Measurements from ENCODE around the gene PCED1A.
A peak's percentile ranks its signal among the peaks of the same experiment; 100 is the strongest.
"Not testable (repeated sequence)": the region's sequence is repeated elsewhere in the genome, so short reads cannot be mapped to it uniquely, and the experiment has no call there.

The PCED1A gene

DNA sequence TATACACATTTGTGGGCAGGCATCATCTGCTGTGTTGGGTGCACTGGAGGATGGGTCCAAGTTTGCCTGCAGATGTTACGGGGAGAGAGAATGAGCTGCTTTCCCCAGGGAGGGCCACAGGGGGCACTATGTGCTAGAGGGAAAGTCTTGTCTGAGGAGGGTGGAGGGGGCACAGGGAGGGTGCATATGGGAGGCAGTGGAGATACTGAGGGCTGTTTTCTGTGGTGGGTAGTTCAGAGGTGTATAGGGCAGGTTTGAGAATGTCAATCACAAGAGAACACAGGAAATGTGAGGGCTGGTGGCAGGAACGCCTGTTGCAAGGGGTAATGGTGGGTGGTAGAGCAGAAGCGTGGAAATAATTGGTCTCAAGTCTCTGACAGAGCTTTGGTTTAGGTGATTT is 25.2 kb upstream of the PCED1A start:
- DNase-seq = no peak

DNA sequence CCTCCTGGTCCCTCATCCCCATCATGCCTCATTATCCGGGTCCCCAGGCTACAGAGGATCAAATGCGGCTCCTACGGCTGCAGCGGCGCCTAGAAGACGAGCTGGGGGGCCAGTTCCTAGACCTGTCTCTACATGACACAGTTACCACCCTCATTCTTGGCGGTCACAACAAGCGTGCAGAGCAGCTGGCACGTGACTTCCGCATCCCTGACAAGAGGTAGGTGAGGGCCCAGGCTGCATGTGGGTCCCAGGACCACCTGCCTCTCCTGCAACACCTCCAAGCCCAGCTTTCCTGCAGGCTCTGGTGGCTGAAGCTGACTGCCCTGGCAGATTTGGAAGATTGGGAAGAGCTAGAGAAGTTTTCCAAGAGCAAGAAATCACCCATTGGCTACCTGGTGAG is 24.6 kb upstream of the PCED1A start:
- DNase-seq = no peak

DNA sequence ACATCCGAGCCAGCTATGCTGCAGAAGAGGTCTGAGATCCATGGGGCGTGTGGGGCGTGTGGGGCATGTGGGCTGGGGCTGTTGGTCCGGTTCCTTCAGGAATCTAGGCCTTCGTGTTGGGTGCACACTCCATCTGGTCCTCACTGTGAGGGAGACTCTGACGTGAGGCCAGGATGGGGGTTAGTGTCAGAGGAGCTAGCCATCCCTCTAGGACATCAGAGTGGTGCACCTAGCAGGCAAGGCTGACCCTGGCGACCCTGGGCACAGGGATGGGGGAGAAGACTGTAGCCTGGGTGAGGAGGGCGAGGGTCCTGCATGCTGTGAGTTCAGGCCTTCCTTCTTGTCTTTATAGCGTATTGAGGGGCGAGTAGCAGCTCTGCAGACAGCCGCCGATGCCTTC is 24.2 kb upstream of the PCED1A start:
- DNase-seq = no peak

DNA sequence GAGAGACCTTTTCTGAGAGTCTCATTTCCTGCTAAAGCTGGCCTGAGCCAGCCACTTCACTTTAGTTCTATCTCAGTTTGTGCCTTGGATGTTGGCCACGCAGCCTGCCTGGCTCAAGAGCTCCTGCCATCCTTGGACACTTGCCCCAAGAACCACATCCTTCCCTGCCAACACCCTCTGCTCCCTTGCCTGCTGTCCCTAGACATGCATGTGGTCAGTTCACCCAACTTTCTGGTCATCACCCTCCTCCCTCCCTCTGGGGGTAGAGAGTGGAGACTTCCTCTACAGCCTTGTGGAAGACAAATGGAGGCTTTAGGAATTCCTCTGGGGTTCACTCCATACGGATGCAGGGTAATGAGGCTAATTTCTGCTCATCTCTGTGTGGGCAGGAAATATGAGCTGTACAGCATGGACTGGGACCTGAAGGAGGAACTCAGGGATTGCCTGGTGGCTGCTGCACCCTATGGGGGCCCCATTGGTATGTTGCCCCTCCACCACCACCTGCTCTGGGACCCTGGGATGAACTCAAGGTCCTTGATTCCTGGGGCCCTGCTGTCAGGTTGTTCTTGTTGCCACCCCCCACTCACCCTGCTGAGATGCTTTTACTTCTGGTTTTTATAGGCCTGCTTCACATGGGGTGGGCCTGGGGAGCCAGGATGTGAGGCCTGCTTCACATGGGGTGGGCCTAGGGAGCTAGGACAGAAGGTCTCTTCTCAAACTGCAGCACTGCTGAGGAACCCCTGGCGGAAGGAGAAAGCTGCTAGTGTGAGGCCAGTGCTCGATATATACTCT is 19.1 kb upstream of the PCED1A start:
- no peak for DNase-seq

DNA sequence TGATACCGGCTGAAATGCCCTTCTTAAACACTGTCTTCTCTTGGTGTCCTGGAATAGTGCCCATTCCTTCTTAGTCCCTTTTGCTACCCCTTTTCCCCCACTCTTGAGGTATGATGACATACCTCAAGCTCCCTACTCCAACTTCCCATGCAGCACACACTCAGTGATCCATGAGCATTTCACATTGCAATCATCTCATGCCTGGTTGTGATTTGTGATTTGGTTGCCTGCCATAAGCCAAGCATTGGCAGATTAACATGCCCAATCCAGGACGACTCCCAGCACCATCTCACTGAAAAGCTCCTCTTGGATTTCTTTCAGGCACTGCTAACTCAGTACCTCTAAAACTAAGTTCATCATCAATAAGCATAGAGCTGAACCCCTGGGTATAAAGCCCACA is 18.1 kb upstream of the PCED1A start:
- no peak for DNase-seq

DNA sequence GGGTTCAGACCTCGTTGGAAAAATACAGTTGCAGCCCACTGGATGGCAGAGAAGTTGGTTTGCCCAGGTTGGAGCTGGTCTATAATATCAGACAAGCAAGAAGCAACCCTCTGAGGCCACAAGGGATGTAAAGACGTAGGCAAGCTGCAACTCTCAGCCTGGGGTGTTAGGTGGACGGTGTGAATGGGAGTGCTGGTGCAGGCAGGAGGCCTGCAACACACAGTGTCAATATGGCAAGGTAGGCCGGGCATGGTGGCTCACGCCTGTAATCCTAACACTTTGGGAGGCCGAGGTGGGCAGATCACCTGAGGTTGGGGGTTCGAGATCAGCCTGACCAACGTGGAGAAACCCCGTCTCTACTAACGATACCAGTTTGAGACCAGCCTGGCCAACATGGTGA is 10.6 kb upstream of the PCED1A start:
- no peak for DNase-seq

DNA sequence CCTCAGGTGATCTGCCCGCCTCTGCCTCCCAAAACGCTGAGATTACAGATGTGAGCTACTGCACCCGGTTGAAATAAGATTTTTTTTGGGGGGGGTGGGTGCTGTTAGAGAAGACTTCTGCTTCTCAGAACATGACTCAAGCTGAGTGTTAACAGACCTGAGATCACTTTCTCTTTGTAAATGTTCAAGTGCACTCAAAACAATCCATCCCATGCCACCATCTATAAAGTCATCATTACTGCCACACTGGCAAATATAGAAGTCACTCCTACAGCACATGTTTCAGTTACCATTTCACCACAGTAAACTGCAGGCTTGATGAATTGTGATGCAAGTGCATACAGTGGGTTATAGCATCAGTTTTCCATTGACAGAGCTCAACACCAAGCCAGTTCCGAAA is 9.1 kb upstream of the PCED1A start:
- no peak for DNase-seq

DNA sequence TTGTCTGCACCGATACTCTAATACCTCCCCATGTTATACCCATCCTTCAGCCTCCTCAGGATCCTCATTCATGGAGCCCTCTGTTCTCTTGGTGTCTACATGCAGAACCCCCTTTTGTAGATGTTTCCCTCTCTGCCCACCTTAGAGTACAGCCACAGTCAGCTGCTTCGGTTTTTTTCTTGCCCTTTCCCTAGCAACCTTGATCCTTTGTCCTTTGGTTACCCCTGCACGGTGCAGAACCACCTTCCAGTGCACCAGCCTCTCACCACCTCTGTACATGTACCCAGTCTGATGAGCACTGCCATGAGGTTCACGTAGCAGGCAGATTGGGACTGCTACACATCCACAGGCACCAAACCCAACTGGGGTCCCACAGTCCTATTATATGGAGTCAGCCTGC is 7.3 kb upstream of the PCED1A start:
- DNase-seq = no peak

DNA sequence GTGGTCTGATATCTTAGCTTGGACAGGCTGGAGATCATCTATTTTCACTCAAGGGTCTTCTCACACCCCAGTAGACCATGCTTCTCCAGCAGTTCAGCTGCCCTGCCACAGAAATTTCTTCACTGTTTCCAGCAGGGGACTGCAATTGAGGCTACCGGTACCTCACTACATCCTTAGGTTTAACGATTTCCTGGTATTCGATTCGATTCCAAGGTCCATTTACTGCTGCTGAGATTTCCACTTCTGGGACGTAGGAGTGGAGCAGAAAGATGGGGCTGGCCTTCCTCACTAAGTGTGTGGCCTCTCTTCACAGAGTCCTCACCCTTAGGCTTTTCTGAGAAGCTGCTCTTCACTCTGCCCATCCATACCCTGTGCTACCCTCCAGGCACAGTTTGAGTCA is 6.2 kb upstream of the PCED1A start:
- no peak for DNase-seq

DNA sequence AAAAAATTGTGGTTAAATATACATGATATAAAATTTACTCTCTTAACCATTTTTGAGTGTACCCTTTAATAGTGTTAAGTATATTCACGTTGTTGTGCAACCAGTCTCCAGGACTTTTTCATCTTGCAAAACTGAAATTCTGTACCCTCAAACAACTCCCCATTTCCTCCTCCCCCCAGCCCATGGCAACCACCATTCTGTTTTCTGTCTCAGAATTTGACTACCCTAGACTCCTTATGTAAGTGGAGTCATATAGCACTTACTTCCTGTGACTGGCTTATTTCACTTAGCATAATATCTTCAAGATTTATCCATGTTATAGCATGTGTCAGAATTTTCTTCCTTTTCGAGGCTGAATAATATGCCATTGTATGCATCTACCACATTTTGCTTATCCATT is 5.2 kb upstream of the PCED1A start:
- peak in 1 of 2 donors; percentile 20 for DNase-seq

DNA sequence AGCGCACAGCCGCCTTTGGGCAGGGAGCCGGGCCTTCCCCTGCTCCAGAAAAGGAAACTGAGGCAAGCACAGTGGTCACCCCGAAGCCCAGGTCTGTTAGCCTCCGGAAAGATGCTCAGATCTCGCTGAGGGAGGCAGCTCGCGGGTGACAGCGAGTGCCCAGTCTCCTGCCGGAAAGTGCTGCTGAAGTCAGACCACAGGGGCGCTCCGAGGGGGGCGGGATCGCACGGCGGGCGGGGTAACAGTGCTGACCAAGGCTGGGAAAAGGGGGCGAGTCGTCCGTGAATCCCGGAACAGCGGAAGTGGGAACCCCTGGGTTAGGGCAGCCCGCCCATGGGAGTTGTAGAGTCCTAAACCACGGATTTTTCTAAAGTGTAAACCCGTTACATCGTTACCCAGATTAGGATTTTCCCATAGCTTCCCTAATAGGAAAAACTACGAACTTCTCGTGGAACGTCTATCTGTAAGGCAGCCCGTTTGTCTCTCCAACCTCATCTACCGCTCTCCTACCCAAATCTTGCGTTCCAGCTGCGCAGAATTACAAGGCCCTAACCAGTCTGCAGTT is 594 bp upstream of the PCED1A start:
- peak; percentile 46 for DNase-seq

DNA sequence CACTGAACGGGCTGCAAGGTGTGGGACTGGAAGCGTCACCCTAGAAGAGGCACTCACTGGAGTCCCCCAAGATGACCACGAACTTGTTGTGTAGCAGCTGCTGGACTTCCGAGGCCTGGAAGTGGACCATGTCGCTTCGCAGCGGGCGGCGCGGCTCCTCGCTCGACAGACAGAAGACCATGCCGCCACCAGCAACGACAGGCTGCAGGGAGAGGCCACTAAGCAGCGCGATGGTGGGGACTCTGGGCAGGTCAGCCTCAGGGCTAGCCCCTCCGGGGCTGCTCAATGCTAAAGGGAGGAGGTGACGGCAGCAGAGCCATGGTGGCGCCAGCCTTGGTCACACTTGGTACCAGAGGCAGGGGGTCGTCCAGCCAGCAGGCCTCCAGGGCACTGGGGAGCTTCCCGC is 720 bp downstream of the PCED1A start:
- no peak for DNase-seq

DNA sequence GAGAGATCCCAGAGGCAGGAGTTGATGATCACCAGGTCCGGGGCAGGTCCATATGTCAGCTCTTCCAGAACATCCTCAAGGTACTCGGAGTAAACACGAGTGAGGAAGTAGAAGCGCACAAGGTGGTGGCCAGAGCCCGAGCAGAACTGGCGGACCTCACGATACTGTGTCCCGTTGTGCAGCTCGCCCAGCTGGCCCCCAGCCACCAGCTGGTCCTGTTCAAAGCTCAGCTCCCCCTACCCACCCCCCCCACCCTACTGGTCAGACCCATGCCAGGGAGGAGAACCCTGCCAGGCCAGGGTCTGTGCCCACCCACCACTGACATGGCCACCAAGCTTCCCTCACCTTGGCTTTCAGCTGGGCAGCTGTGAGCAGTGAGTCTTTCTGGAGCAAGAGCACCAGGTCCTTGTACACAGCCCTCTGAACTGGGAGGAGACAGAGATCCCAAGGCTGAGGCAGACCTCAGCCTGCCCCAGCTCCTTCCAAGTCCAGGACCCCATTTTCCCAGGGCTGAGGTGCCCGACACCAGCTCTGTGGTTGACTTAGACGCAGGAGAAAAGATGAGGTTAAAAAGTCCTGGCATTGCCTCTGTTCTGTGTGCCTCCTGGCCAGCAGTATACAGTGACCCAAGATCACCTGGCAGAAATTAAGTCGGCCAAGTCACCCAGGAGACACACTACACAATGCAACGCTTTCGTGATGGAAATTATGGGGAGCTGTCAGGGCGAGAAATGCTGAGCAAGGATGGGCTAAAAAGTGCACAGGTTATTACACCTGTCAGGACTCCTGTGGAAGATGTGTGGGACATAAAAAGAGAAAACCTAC is 1.4 kb downstream of the PCED1A start:
- DNase-seq = no peak

DNA sequence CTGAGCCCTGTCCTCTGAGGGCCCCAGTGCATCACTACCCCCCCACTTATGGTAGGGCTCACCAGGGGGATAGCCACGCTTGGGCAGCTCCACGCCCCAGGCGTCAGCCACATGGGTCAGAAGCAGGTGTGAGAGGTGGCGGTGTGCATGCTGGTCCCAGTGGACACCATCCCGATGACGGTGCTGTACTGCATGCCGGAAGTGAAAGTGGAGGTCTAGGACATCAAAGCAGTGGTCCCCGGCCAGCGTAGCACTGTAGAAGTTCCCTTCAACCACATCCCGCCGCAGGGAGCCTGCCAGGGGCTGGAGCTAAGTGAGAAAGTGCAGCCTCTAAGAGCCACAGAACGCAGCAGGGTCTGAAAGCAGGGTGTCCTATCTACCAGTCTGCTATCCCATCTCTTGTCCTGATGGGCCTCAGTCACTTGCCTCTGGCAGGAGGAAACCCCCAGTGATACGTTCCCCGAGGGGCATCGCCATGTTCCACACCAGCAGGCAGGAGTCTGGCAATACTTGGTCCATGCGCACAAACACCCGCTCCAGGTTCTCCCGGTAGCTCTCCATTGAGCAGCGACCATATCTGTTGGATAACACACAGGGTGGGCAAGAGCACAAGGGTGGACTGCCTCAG is 2.2 kb downstream of the PCED1A start:
- DNase-seq = no peak

DNA sequence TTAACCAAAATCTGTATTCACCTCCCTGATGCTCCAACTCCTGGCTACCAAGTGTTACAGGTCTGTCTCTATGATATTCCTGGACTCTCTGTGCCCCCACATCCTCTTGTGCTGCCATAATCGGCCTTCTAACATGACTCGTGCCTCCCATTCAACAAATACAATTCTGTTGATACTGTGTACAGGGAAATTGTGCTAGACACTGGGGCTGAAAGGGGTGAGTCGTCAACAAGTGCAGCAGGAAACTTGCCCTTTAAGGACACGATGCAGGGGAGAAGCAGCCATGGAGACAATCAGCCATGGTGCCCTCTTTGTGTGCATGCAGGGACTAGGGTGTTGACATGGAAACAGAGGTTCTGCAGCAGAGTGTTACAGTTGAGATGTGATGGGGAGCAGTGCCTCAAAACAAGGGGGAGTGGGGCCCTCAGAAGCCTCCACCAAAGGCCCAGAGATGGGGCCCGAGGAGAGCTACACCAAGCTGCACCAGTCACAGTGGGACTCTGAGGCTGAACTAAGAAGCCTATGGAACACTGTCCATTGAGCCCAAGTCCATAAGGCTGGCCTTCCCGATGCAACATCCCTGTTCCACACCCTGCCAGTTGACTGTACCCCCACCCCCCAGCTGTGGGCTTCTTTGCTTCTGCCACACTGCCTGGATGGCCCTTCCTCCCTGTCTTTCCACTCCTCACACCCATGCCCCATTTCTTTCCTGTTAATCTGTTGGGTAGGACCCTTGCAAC is 3.1 kb downstream of the PCED1A start:
- DNase-seq = no peak

DNA sequence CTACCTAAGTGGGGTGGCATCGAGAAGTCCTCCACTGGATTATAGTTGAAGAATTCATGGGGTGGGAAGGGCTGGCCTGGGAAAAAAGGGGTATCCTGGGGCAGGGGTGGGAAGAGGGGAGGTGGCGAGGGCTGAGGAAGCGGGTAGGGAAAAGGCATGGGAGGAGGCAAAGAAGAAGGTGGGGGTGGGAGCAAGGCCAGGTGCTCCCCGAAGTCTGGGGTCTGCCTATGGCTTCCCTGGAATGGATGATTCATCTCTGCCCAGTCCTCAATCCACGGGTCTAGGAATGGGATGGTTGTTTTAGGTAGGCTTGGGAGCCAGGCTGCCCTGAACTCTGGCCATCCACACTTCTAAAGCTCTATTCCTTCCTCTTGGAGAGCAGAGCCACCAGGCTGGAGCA is 4.4 kb downstream of the PCED1A start:
- no peak for DNase-seq

DNA sequence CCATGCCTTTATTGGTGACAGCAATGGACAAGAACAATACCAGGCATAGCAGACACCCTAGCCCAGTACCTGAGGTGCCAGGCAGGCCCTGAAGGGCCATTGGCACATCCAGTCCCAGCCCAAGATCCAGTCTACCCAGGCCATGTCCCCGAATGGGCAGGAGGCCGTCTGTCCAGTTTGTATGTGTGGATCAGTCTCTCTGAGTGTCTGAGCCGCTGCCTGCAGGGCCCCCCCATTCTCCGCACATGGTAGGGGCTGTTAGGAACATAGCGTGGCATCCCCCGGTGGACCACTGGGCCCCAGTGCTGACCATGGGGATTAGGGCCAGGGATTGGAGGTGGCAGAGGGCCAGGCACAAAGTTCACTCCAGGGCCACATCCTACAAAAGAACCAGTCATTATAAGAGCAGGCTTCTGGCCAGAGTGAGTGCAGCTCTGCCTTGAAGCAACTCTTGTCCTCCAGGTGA is 5.1 kb downstream of the PCED1A start:
- no peak for DNase-seq

DNA sequence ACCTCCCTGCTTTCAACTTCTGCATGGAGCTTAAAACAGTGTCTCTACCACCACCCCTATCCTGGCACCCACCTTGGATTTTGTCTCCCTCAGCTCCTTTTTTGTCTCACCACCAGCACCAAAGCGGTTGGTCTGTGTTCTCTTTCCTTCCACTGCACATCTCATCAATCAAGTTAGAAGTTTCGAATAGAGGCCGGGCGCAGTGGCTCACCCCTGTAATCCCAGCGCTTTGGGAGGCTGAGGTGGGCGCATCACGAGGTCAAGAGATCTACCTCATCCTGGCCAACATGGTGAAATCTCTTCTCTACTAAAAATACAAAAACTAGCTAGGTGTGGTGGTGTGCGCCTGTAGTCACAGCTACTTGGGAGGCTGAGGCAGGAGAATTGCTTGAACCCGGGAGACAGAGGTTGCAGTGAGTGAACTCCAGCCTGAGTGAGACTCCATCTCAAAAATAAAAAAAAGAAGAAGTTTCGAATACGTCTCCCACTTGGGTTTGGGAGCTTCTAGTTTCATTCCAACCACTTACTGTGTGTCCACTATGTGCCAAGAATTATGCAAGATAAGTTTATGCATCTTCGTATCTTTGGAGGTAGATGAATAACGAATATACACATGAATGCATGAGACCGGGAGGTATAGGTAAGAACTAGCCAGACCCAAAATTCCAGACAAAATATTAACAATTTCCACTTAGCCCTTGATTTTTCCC is 5.9 kb downstream of the PCED1A start:
- DNase-seq = peak in 1 of 2 donors; percentile 25

DNA sequence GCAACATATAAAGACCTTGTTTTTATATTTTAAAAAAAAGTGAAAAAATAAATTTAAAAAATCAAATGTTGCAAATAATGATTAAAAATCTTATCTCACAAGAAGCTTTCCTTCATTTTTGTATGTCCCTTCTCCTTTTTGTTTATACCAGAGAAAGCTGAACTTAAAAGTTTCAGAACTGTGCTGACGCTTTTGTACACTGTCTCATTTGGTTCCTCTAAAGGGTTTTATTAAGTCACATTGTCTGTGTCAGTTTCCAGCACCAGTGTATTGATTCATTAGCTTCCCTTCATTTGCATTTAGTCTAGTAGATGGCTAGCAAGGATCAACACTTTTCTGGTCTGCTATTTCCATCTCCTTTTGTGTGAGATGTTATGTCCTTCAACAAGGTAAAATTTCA is 6.7 kb downstream of the PCED1A start:
- peak; percentile 54 to 61 for DNase-seq

DNA sequence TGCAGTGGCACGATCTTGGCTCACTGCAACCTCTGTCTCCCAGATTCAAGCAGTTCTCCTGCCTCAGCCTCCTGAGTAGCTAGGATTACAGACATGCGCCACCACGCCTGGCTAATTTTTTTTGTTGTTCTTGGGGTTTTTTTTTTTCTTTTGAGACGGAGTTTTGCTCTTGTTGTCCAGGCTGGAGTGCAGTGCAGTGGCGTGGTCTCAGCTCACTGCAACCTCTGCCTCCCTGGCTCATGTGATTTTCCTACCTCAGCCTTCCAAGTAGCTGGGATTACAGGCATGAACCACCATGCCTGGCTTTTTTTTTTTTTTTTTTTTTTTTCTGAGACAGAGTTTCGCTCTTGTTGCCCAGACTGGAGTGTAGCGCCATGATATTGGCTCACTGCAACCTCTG is 9.2 kb downstream of the PCED1A start:
- DNase-seq = not testable (repeated sequence)

DNA sequence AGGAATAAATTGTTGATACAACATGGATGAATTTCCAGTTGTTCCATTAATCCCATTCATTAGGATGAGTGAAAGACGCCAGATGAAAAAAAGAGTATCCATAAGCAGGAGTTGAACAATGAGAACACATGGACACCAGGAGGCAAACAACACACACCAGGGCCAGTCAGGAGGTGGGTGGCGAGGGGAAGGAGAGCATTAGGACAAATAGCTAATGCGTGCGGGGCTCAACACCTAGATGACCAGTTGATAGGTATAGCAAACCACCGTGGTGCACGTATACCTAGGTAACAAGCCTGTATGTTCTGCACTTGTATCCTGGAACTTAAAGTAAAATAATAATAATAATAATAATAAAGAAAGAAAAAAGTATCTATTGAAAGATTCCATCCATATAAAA is 11.1 kb downstream of the PCED1A start:
- no peak for DNase-seq

DNA sequence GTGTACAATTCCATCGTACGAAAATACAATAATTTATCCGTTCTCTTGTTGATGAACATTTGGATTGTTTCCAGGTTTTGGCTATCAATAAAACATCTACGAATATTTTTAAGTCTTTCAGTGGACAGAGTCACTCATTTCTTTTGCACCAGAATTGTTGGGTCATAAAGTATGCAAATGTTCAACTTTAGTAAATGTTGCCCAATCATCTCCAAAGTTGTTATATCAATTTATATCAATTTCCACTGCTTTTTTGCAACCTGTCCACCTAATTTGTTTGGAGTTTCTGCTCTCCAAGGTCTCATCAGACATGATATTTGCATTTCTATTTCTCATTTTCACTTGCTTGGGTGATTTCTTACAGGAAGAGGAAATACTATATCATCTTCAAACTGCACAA is 13.8 kb downstream of the PCED1A start:
- no peak for DNase-seq

Measured in inflammatory macrophage treated with lipopolysaccharide for 1 hour (primary cell).